Prostate gland (tissue), 2 donors: Measurements from ENCODE around the gene FAXDC2. TPM values are rescaled to one million over a fixed set of nuclear protein-coding genes. Genes with fewer than 3 reads are reported as not detected.

ENCODE experiments used
- DNase-seq: peaks from one replicate; pipeline ENCODE4 v3.0.0-alpha.2; 2019; ENCODE audit warnings: low spot score
- H3K27ac ChIP-seq, 2 donors: fragments of 200-600 bp; sonication (generic); 2 replicates each; pipeline ENCODE4 v1.5.1; 2017 to 2019
- H3K27me3 ChIP-seq: fragments of 200-600 bp; sonication (generic); replicated peaks from 2 replicates; pipeline ENCODE4 v1.5.1; 2019; ENCODE audit not compliant: insufficient read depth
- H3K36me3 ChIP-seq, 2 donors: fragments of 200-600 bp; sonication (generic); 1 replicate in 1 of 2; 2 replicates in 1 of 2; pipeline versions ENCODE4 v1.5.1 to v1.8.1; 2017 to 2019
- H3K4me1 ChIP-seq: fragments of 200-600 bp; sonication (generic); replicated peaks from 2 replicates; pipeline ENCODE4 v1.5.1; 2019
- H3K4me3 ChIP-seq, 2 donors: fragments of 200-600 bp; sonication (generic); 2 replicates each; pipeline ENCODE4 v1.5.1; 2017 to 2019
- H3K9me3 ChIP-seq: fragments of 200-600 bp; sonication (generic); 2 replicates; pipeline ENCODE4 v1.5.1; 2017
- CTCF ChIP-seq, 4 experiments: fragments of 200-600 bp in 2 of 4; fragments of 450-650 bp in 2 of 4; sonication (generic) in 2 of 4; IDR thresholded peaks; 1 replicate in 3 of 4; 2 replicates in 1 of 4; pipeline ENCODE4 v1.5.1; 2016 to 2019; ENCODE audit warnings: antibody characterized with exemption in 4 of 4, mild to moderate bottlenecking in 2 of 4, moderate library complexity in 2 of 4
- POLR2A ChIP-seq: fragments of 450-650 bp; IDR thresholded peaks from one replicate; pipeline ENCODE4 v1.6.1; 2016; ENCODE audit warnings: antibody characterized with exemption, mild to moderate bottlenecking
- POLR2AphosphoS5 ChIP-seq: sonication (generic); formaldehyde crosslinking; IDR thresholded peaks from one replicate; pipeline ENCODE4 v1.6.1; 2017; ENCODE audit warnings: antibody characterized with exemption
- WGBS: methylation state at CpG from one replicate; pipeline ENCODE4 v1.1.5; 2018; 5-methylcytosine and 5-hydroxymethylcytosine counted together
- intact Hi-C: fragments of 100-400 bp; cut with DNase I; formaldehyde crosslinking; loops from one replicate; pipeline ENCODE4 v1.14.2; 2022
- total RNA-seq, 2 donors: library from RNA; depleted of rRNA; stranded (reverse); fragments of >200 nt; gene quantifications; one replicate each; pipeline ENCODE4 v1.1.0, GENCODE V29; 2016

Gene FAXDC2
- total RNA-seq, 2 donors from 2014 or later: 35.3 to 81.7 TPM

GRCh38 chr5:154863291-154864080, 13.1 kb upstream of the FAXDC2 start:
- TF ChIP-seq POLR2A (no peak), CTCF (IDR thresholded peaks at IDR 0.05) (no peak), POLR2AphosphoS5 (no peak)
- intact Hi-C loops: no loop called here
- Histone ChIP-seq H3K4me1 (no peaks in the 10 kb centered on the region), H3K36me3 (no peaks in the 10 kb centered on the region), H3K4me3 (no peak overlapping the region), H3K9me3 (no peaks in the 10 kb centered on the region), H3K27ac (no peak overlapping the region), H3K27me3 (no peaks in the 10 kb centered on the region)
- DNase-seq: no peak
- WGBS: 80% methylated on average over 7 of the region's 7 CpGs

GRCh38 chr5:154862766-154863165, 12.4 kb upstream of the FAXDC2 start:
- no peaks in the 10 kb centered on the region for H3K9me3 ChIP-seq
- no peak overlapping the region for H3K4me3 ChIP-seq
- H3K36me3 ChIP-seq: no peaks in the 10 kb centered on the region
- H3K27me3 ChIP-seq: no peaks in the 10 kb centered on the region
- intact Hi-C loops: no loop called here
- TF ChIP-seq POLR2AphosphoS5 (no peak), POLR2A (no peak), CTCF (IDR thresholded peaks at IDR 0.05) (no peak)
- 69% methylated on average over 2 of the region's 2 CpGs for WGBS
- no peaks in the 10 kb centered on the region for H3K4me1 ChIP-seq
- no peak overlapping the region for H3K27ac ChIP-seq
- no peak for DNase-seq

- H3K4me1 ChIP-seq: peaks cover 2% of the 10 kb centered on the region
- 83% methylated on average over 8 of the region's 8 CpGs for WGBS
These were observed 11.5 kb upstream of the FAXDC2 start for GRCh38 chr5:154861946-154862345.

GRCh38 chr5:154860765-154861164, 10.4 kb upstream of the FAXDC2 start:
- 57% methylated on average over 4 of the region's 4 CpGs for WGBS
- intact Hi-C loops: no loop called here
- H3K4me1 ChIP-seq: peaks cover 6% of the 10 kb centered on the region
- H3K27me3 ChIP-seq: no peaks in the 10 kb centered on the region
- DNase-seq: no peak
- no peaks in the 10 kb centered on the region for H3K9me3 ChIP-seq
- no peak overlapping the region for H3K27ac ChIP-seq
- no peak overlapping the region for H3K4me3 ChIP-seq
- TF ChIP-seq POLR2A (no peak), CTCF (IDR thresholded peaks at IDR 0.05) (no peak), POLR2AphosphoS5 (no peak)
- no peaks in the 10 kb centered on the region for H3K36me3 ChIP-seq

More at GRCh38 chr5:154861946-154862345, 11.5 kb upstream of the FAXDC2 start:
- H3K4me3 ChIP-seq: no peak overlapping the region
- no peak for TF ChIP-seq POLR2AphosphoS5
- TF ChIP-seq POLR2A: no peak
- no peak for TF ChIP-seq CTCF (IDR thresholded peaks at IDR 0.05)
- no peaks in the 10 kb centered on the region for H3K36me3 ChIP-seq
- intact Hi-C loops: no loop called here
- no peak for DNase-seq
- no peaks in the 10 kb centered on the region for H3K9me3 ChIP-seq
- H3K27ac ChIP-seq: no peak overlapping the region
- no peaks in the 10 kb centered on the region for H3K27me3 ChIP-seq

- H3K9me3 ChIP-seq: no peaks in the 10 kb centered on the region
- no peak for DNase-seq
- peaks cover 6% of the 10 kb centered on the region for H3K4me1 ChIP-seq
- H3K4me3 ChIP-seq: peak overlapping the region in 1 of 2 donors; percentile 82
- no peaks in the 10 kb centered on the region for H3K36me3 ChIP-seq
- H3K27me3 ChIP-seq: no peaks in the 10 kb centered on the region
- intact Hi-C loops: no loop called here
- 42% methylated on average over 5 of the region's 5 CpGs for WGBS
- no peak overlapping the region for H3K27ac ChIP-seq
- no peak for TF ChIP-seq CTCF (IDR thresholded peaks at IDR 0.05)
- TF ChIP-seq POLR2A: no peak
- TF ChIP-seq POLR2AphosphoS5: no peak
These were observed 9.7 kb upstream of the FAXDC2 start for GRCh38 chr5:154860123-154860522.
